ENCODE measurements around the gene COBLL1.

Gene COBLL1

GRCh38 chr2:164818149-164819136 is 23.2 kb downstream of the COBLL1 start:
- TF ChIP-seq CTCF (IDR thresholded peaks at IDR 0.05; ENCODE audit: low read depth, low read length) = no peak
- no peaks in the 10 kb centered on the region for H3K36me3 ChIP-seq
- H3K27me3 ChIP-seq = no peaks in the 10 kb centered on the region
- no peaks in the 10 kb centered on the region for H3K4me1 ChIP-seq
- no peaks in the 10 kb centered on the region for H3K9me3 ChIP-seq
- H3K4me3 ChIP-seq (ENCODE audit: low read depth, low read length) = no peak overlapping the region
- no peak for DNase-seq

DNA sequence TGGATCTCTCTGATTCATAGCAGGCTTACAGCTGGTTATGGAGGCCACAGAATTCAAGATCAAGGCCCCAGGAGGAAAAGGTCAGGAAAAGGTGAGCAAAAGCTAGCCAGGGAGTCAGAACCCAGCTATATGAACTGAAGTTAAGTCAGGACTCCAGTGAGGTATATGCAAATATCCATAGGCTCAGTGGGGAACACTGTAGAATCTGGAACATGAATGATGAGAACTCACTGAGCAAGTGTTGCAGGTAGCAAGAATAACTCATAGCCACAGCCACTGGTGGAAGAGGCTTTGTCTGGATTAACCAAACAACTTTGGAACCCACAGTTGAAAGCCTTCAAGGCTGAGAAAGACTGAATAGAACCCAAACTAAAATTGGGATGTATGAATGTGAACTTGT is 24.7 kb downstream of the COBLL1 start:
- TF ChIP-seq CTCF (IDR thresholded peaks at IDR 0.05; ENCODE audit: low read depth, low read length) = no peak

DNA sequence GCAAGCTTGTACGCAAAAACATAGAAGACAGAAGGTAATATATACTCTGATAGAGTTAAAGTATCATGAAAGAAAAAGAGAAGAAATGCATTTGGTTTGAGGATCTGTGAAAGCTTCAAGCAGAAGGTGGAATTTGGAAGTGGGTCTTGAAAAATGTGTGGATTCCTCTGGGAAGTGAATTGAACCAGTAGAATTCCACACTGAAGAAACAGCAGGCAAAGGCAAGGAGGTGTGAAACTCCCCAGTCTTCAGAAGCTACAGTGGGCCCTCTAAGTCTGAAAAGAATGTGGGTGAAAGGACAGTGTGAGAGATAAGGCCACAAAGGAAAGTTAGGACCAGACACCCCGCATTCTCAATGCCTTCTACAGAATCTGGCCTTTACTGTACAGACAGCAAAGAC is 25.6 kb downstream of the COBLL1 start:
- no peak overlapping the region for H3K4me3 ChIP-seq (ENCODE audit: low read depth, low read length)
- no peaks in the 10 kb centered on the region for H3K9me3 ChIP-seq
- no peak for TF ChIP-seq CTCF (IDR thresholded peaks at IDR 0.05; ENCODE audit: low read depth, low read length)
- H3K27me3 ChIP-seq = no peaks in the 10 kb centered on the region
- DNase-seq = no peak
- H3K36me3 ChIP-seq = no peaks in the 10 kb centered on the region
- no peaks in the 10 kb centered on the region for H3K4me1 ChIP-seq

More for the DNA sequence above, 24.7 kb downstream of the COBLL1 start:
- H3K4me1 ChIP-seq = no peaks in the 10 kb centered on the region
- no peak for DNase-seq
- H3K4me3 ChIP-seq (ENCODE audit: low read depth, low read length) = no peak overlapping the region
- no peaks in the 10 kb centered on the region for H3K36me3 ChIP-seq
- no peaks in the 10 kb centered on the region for H3K27me3 ChIP-seq
- H3K9me3 ChIP-seq = no peaks in the 10 kb centered on the region

- Histone ChIP-seq H3K4me1 (no peaks in the 10 kb centered on the region), H3K27me3 (no peaks in the 10 kb centered on the region), H3K36me3 (no peaks in the 10 kb centered on the region), H3K4me3 (ENCODE audit: low read depth, low read length) (no peak overlapping the region), H3K9me3 (no peaks in the 10 kb centered on the region)
- no peak for DNase-seq
- TF ChIP-seq CTCF (IDR thresholded peaks at IDR 0.05; ENCODE audit: low read depth, low read length) = no peak
Measured at GRCh38 chr2:164815071-164815793, 26.4 kb downstream of the COBLL1 start.

- Histone ChIP-seq H3K4me1 (no peaks in the 10 kb centered on the region), H3K4me3 (ENCODE audit: low read depth, low read length) (no peak overlapping the region), H3K9me3 (no peaks in the 10 kb centered on the region), H3K36me3 (no peaks in the 10 kb centered on the region), H3K27me3 (no peaks in the 10 kb centered on the region)
- TF ChIP-seq CTCF (IDR thresholded peaks at IDR 0.05; ENCODE audit: low read depth, low read length) = no peak
- DNase-seq = no peak
Measured at GRCh38 chr2:164813535-164813934, 28.1 kb downstream of the COBLL1 start.
